IPS-18c (cell line): ENCODE data around the gene GFRAL.

Source experiments
- H3K4me3 ChIP-seq: 2 replicates; pipeline ENCODE4 v1.7.0; 2013; ENCODE audit warnings: low read depth, mild to moderate bottlenecking, low read length, moderate library complexity; ENCODE audit not compliant: insufficient read depth
- H3K9me3 ChIP-seq: one replicate; pipeline ENCODE4 v1.6.1; 2013; ENCODE audit warnings: mild to moderate bottlenecking, low read length, moderate library complexity; ENCODE audit not compliant: control insufficient read depth, insufficient read depth

The GFRAL gene

DNA sequence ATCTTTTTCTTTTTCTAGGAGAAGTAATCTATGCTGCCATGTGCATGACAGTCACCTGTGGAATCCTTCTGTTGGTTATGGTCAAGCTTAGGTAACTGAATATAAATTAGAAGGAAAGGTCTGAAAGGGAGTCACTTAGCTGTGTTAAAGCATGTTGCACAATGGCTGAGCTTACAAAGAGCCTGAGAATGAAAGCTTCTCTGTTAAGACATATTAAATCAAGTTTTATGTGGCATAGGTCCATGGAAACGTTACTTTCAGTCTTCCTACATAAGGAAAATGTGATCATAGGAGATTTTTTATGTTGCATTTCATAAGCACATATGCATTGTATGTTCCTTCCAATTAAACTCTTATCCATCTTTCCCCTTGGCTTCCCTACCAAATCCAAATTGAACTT lies 72.1 kb downstream of the GFRAL start:
- H3K9me3 ChIP-seq: no peaks in the 10 kb centered on the region
- H3K4me3 ChIP-seq: no peak overlapping the region

- no peak overlapping the region for H3K4me3 ChIP-seq
- H3K9me3 ChIP-seq: no peaks in the 10 kb centered on the region
These were observed 78.4 kb downstream of the GFRAL start for GRCh38 chr6:55405474-55406235.

- Histone ChIP-seq H3K9me3 (no peaks in the 10 kb centered on the region), H3K4me3 (no peak overlapping the region)
These were observed 83.4 kb downstream of the GFRAL start for GRCh38 chr6:55410674-55411073.

DNA sequence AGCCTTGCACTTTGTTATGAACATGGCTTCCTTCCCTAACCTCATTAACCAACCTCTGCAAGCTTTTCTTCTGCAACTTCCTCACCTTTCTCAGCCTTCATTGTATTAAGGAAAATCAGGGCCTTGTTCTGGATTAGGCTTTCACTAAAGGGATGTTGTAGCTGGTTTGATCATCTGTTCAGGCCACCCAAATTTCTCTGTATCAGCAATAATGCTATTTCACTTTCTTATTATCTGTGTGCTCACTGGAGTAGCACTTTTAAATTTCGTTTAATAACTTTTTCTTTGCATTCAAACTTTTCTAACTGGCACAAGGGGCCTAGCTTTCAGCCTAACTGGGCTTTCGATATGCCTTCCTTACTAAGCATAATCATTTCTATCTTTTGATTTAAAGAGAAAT lies 96.7 kb downstream of the GFRAL start:
- H3K9me3 ChIP-seq: no peaks in the 10 kb centered on the region
- H3K4me3 ChIP-seq: no peak overlapping the region

GRCh38 chr6:55433446-55434130 lies 106.3 kb downstream of the GFRAL start:
- H3K9me3 ChIP-seq: no peaks in the 10 kb centered on the region
- no peak overlapping the region for H3K4me3 ChIP-seq

DNA sequence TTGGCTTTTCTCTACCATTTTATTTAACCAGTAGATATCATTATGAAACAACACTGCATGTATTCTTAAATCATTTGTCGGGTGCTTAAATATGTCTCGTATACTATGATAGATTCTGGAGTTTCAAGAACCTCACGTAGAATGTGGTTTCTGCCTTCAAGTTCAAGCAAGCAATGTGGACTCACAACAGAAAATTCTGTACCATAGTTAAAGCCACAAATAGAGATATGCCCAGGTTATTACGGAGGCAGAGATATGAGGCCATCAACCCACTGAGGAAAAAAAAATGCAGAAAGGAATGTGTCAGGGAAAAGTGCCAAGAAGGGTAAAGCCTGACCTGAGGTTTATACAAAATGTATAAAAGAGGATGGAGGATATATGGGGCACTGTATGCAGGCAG lies 109.9 kb downstream of the GFRAL start:
- H3K9me3 ChIP-seq: no peaks in the 10 kb centered on the region
- no peak overlapping the region for H3K4me3 ChIP-seq

DNA sequence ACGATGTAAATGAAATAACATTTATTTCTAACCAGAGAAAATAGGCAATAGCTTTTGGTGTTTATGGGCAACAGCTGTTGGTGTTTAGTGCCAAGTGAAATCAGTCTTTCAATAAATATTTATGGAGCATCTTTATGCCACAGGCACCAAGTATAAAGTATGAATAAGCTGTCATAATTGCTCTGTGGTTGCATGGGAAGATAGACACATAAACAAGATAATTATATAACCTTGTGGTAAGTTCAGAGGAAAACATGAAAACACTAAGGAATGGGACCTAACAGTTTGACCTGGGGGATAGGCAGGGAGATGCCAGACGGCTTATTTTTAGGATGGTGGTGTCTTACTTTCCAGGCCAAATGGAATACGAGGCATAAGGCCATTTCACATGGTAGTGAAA lies 110.9 kb downstream of the GFRAL start:
- Histone ChIP-seq H3K9me3 (no peaks in the 10 kb centered on the region), H3K4me3 (no peak overlapping the region)

GRCh38 chr6:55443238-55444134 lies 116.2 kb downstream of the GFRAL start:
- H3K9me3 ChIP-seq: no peaks in the 10 kb centered on the region
- H3K4me3 ChIP-seq: no peak overlapping the region

DNA sequence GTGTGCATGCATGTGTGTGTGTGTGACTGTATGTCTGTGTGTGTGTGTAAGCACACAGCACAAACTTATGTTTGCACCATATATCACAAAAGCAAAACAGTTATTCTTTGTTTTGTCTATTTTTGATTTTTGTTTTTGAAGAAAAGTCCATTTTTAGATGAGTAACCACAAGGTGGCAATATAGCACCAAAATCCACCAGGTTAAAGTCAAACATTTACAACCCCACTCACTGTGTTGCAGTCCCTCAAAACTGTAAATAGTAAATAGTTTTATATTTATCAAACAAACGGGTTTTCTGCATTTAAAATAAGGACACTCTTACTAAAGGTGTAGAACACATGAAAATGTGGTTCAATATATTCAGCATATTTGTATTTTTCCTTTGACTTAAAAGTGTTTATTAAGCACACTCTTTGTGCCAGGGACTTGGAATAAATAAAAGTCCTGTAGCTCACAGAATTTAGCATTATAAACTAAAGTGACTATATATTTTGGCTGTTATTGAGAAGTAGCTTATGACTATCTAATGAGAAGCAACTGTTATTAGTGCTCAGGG lies 118.5 kb downstream of the GFRAL start:
- Histone ChIP-seq H3K9me3 (no peaks in the 10 kb centered on the region), H3K4me3 (no peak overlapping the region)

DNA sequence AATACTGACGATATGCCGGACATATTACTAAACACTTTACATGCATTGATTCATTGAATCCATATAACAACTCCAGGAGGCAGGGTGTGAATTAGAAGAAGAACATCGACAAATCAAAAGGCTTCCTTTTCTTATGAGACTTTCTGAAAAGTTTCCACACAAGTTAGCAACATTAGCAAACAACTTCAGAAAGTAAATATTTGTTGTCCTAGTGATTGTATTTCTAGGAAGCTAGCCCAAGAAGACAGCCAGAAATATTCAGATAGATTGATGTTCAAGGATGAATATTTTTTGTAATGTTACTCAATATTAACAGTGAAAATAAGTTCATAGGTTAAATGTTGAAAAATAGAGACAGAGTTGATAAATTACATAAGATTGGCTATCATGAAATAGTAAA lies 120.6 kb downstream of the GFRAL start:
- Histone ChIP-seq H3K4me3 (no peak overlapping the region), H3K9me3 (no peaks in the 10 kb centered on the region)

DNA sequence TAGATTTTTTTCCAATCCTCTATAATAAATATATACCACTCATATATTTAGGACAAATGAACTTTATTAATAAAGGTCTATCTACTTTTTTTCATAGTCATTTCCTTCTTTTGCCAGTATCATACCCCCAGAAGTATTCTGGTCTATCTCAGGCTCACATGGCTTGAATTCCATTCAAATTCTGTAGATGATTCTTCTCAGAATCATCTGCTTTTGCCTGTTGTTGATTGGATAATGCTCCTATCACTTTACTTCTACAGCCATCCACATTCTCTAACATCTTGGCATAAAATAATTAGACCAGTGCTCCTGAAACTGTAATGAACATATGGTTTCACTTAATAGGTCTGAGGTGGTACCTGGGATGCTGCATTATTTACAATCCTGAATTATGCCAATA lies 121.2 kb downstream of the GFRAL start:
- H3K4me3 ChIP-seq: no peak overlapping the region
- H3K9me3 ChIP-seq: no peaks in the 10 kb centered on the region

- Histone ChIP-seq H3K4me3 (no peak overlapping the region), H3K9me3 (no peaks in the 10 kb centered on the region)
These were observed 122.0 kb downstream of the GFRAL start for GRCh38 chr6:55449225-55449624.

DNA sequence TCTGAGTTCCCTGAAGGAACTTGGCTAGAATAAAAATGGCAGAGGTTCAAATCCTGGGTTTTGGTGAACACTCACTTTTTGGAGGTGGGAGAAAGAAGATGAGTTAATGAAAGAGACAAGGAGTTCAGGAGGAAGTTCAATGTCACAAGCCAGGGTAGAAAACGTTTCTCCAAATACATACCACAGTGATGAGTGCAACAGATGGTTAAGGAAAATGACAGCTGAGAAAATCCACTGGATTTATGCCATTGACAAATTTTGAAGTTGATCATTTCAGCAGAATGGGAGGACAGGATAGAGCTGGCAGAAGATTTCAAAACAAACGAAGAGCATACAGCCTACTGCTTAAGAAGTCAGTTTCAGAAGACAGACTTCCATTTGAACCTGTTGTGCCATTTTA lies 122.7 kb downstream of the GFRAL start:
- Histone ChIP-seq H3K9me3 (no peaks in the 10 kb centered on the region), H3K4me3 (no peak overlapping the region)
